Endothelial cell of umbilical vein (primary cell): ENCODE data around the gene MAP4K4. TPM values are rescaled to one million over a fixed set of nuclear protein-coding genes. Genes with fewer than 3 reads are reported as not detected.

Experiments used
- BruUV-seq: library from RNA; stranded (reverse); fragments of 400-500 nt; replicated peaks from 2 replicates; lab custom pipeline; 2021; lab: Mats Ljungman, UMichigan
- CTCF ChIA-PET: fragments of 300-600, 350-600 bp; sonication (Branson Sonifier 250); formaldehyde crosslinking; loops from one replicate; lab custom pipeline; 2021; ENCODE audit warnings: antibody characterized with exemption, inconsistent platforms; lab: Charles Lee
- POLR2A ChIA-PET: fragments of 300-600, 350-600 bp; sonication (Branson Sonifier 250); formaldehyde crosslinking; loops from one replicate; lab custom pipeline; 2021; ENCODE audit warnings: antibody characterized with exemption, inconsistent platforms; lab: Charles Lee
- DNase-seq: peaks from one replicate; pipeline ENCODE4 v3.0.0-alpha.2; 2011; ENCODE audit warnings: low read depth, low spot score
- FAIRE-seq: peaks from 2 replicates; lab custom pipeline; 2011; peaks lifted over from hg19 to GRCh38; lab: Jason Lieb, UNC
- H2AFZ ChIP-seq: 2 replicates; pipeline ENCODE4 v1.6.0; 2012; ENCODE audit warnings: low read depth, low read length, control low read depth, inconsistent platforms
- H3K27ac ChIP-seq: 2 replicates; pipeline ENCODE4 v1.5.1; 2011; ENCODE audit warnings: low read depth, mild to moderate bottlenecking, control low read depth, low read length, moderate library complexity; ENCODE audit not compliant: insufficient read depth
- H3K27me3 ChIP-seq, 2 experiments: 2 replicates each; pipeline versions ENCODE4 v1.6.0 to v1.6.1; 2011; ENCODE audit warnings: low read length in 2 of 2, mixed read lengths in 1 of 2; ENCODE audit not compliant: control insufficient read depth in 2 of 2, insufficient read depth in 2 of 2
- H3K36me3 ChIP-seq, 2 experiments: 2 replicates in 1 of 2; 3 replicates in 1 of 2; pipeline ENCODE4 v1.5.1; 2011; ENCODE audit warnings: low read length in 2 of 2, mild to moderate bottlenecking in 1 of 2, moderate library complexity in 1 of 2; ENCODE audit not compliant: control insufficient read depth in 2 of 2, insufficient read depth in 2 of 2; ENCODE audit errors: extremely low read depth in 1 of 2
- H3K4me1 ChIP-seq: 3 replicates; pipeline ENCODE4 v1.5.1; 2011; ENCODE audit warnings: mild to moderate bottlenecking, low read length; ENCODE audit not compliant: control insufficient read depth, insufficient read depth; ENCODE audit errors: extremely low read depth
- H3K4me2 ChIP-seq: 2 replicates; pipeline ENCODE4 v1.6.1; 2011; ENCODE audit warnings: low read length, control low read depth, mixed read lengths; ENCODE audit not compliant: insufficient read depth
- H3K4me3 ChIP-seq, 3 experiments: fragments of 200-600 bp in 1 of 3; sonication (generic), shearing (Covaris generic) in 1 of 3; replicated peaks in 1 of 3; 2 replicates each; pipeline ENCODE4 v1.5.1; 2011 to 2016; ENCODE audit warnings: control low read depth in 3 of 3, low read length in 3 of 3, mild to moderate bottlenecking in 2 of 3, inconsistent platforms in 1 of 3, low read depth in 1 of 3, moderate library complexity in 1 of 3; ENCODE audit not compliant: insufficient read depth in 1 of 3
- H3K79me2 ChIP-seq: 2 replicates; pipeline ENCODE4 v1.6.0; 2012; ENCODE audit warnings: low read length, inconsistent platforms; ENCODE audit not compliant: control insufficient read depth, insufficient read depth
- H3K9ac ChIP-seq: replicated peaks from 2 replicates; pipeline ENCODE3; 2011; ENCODE audit warnings: low read length, control low read depth; ENCODE audit not compliant: insufficient read depth; ENCODE audit errors: extremely low read depth
- H3K9me1 ChIP-seq: replicated peaks from 3 replicates; pipeline ENCODE4 v1.6.0; 2011; ENCODE audit warnings: mild to moderate bottlenecking, low read length; ENCODE audit not compliant: control insufficient read depth, insufficient read depth; ENCODE audit errors: extremely low read depth
- H3K9me3 ChIP-seq: replicated peaks from 2 replicates; pipeline ENCODE4 v1.5.1; 2012; ENCODE audit warnings: low read length, inconsistent platforms; ENCODE audit not compliant: control insufficient read depth, insufficient read depth
- H4K20me1 ChIP-seq: replicated peaks from 2 replicates; pipeline ENCODE3; 2011; ENCODE audit warnings: mild to moderate bottlenecking, low read length; ENCODE audit not compliant: control insufficient read depth, insufficient read depth; ENCODE audit errors: extremely low read depth
- EZH2 ChIP-seq: IDR thresholded peaks from 2 replicates; pipeline ENCODE4 v1.6.1; 2012; ENCODE audit warnings: borderline replicate concordance, low read depth, mild to moderate bottlenecking, moderate library complexity, low read length, inconsistent platforms; ENCODE audit not compliant: severe bottlenecking
- FOS ChIP-seq: IDR thresholded peaks from 2 replicates; pipeline ENCODE4 v1.6.1; 2011; ENCODE audit warnings: mild to moderate bottlenecking, low read length, moderate library complexity, borderline replicate concordance; ENCODE audit not compliant: insufficient read depth
- GATA2 ChIP-seq: IDR thresholded peaks from 2 replicates; pipeline ENCODE4 v1.7.0; 2011; ENCODE audit warnings: low read depth, mild to moderate bottlenecking, moderate library complexity, mixed read lengths, low read length; ENCODE audit not compliant: insufficient read length, insufficient read depth
- JUN ChIP-seq: IDR thresholded peaks from 2 replicates; pipeline ENCODE4 v1.6.1; 2011; ENCODE audit warnings: borderline replicate concordance, low read depth; ENCODE audit not compliant: insufficient read length, insufficient read depth
- MAX ChIP-seq: IDR thresholded peaks from 2 replicates; pipeline ENCODE4 v1.6.1; 2011; ENCODE audit not compliant: insufficient read depth, insufficient read length
- MYC ChIP-seq: IDR thresholded peaks from one replicate; pipeline ENCODE4 v1.6.1; 2011; ENCODE audit warnings: mild to moderate bottlenecking, low read depth, low read length
- POLR2A ChIP-seq: IDR thresholded peaks from 2 replicates; pipeline ENCODE4 v1.6.1; 2012; ENCODE audit warnings: low read depth, mild to moderate bottlenecking, control low read depth, low read length
- POLR2AphosphoS5 ChIP-seq: IDR thresholded peaks from 2 replicates; pipeline ENCODE4 v1.6.1; 2012; ENCODE audit warnings: low read depth, mild to moderate bottlenecking, control low read depth, low read length, moderate library complexity; ENCODE audit not compliant: insufficient read depth
- dilution Hi-C: fragments of 300-500 bp; cut with MboI; formaldehyde crosslinking; loops from one replicate; pipeline ENCODE4 v1.15.0; 2019; ENCODE audit warnings: low sequenced_read_pairs; ENCODE audit not compliant: extremely low pct_ligation_motif_present
- intact Hi-C: fragments of 100-400 bp; cut with micrococcal nuclease; formaldehyde crosslinking; loops from one replicate; pipeline ENCODE4 v1.10.0; 2022
- polyA plus RNA-seq, 4 experiments: library from polyadenylated mRNA; depleted of rRNA in 3 of 4; stranded (reverse) in 3 of 4; unstranded in 1 of 4; fragments of >200 nt; gene quantifications; 2 replicates each; pipeline versions ENCODE4 v1.2.1 to v1.2.3, GENCODE V29; 2011 to 2012; ENCODE audit warnings: missing spikeins in 1 of 4
- total RNA-seq: library from RNA; stranded (reverse); gene quantifications from 2 replicates; pipeline ENCODE4 v1.2.3, GENCODE V29; 2021
- TF ChIP-seq, protein P1 (sequence below), 2 donors: IDR thresholded peaks; 1 replicate in 1 of 2; 2 replicates in 1 of 2; pipeline ENCODE4 v1.5.1; 2011; ENCODE audit warnings: low read length in 2 of 2, mild to moderate bottlenecking in 2 of 2, moderate library complexity in 2 of 2, control low read depth in 1 of 2, inconsistent platforms in 1 of 2, low read depth in 1 of 2; ENCODE audit not compliant: insufficient read depth in 1 of 2; ENCODE audit errors: extremely low read depth in 1 of 2

The MAP4K4 gene
- total and polyA plus RNA-seq, 2 donors (not counting 3 experiments of a cell fraction or from before 2014, with no cell fraction given), result 79.4 to 269 TPM

DNA sequence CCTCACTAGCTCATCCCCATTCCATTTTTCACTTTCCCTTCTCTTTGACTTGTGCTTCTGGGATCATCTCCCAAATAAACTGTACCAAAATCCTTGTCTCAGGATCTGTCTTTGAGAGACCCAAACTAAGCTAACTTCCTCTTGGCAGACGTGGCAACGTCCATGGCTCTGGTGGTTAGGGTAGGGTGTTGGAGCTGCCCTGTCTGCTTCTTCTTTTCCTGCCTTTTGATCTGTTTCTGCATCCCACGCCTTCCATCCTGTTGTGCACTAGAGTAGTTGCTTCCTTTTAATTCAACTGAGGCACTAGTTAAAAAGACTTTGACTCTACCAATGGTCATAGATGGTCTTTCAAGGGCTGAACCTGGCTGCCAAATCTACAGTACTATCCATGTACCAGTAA is 5.5 kb upstream of the MAP4K4 start:
- BruUV-seq, result no TSS peak
- no peak for DNase-seq
- Histone ChIP-seq H3K9ac (no peak overlapping the region), H4K20me1 (no peaks in the 10 kb centered on the region), H3K9me1 (no peaks in the 10 kb centered on the region), H3K4me1 (peaks cover 6% of the 10 kb centered on the region), H2AFZ (no peak overlapping the region), H3K4me3 (no peak overlapping the region), H3K4me2 (no peak overlapping the region), H3K27me3 (peaks cover 0 to 2% of the 10 kb centered on the region in 2 experiments), H3K9me3 (no peaks in the 10 kb centered on the region), H3K36me3 (no peaks in the 10 kb centered on the region), H3K27ac (no peak overlapping the region), H3K79me2 (no peaks in the 10 kb centered on the region)
- ChIA-PET CTCF (interaction anchor here (1.0 to 1.2 kb wide), 3 partner anchors 83 to 350 kb away, joined by 3 to 4 read pairs (median 3); no protein-coding TSS in a partner anchor), POLR2A (interaction anchor here (1.0 kb wide), 1 partner anchor 20 kb away, joined by 4 read pairs; no protein-coding TSS in a partner anchor)
- FAIRE-seq, result no peak
- intact Hi-C loops, result loop anchor here (10.0 kb wide), 1 partner anchor 137 kb away; no protein-coding TSS in a partner anchor
- dilution Hi-C loops, result no loop called here
- TF ChIP-seq, protein P1, sequence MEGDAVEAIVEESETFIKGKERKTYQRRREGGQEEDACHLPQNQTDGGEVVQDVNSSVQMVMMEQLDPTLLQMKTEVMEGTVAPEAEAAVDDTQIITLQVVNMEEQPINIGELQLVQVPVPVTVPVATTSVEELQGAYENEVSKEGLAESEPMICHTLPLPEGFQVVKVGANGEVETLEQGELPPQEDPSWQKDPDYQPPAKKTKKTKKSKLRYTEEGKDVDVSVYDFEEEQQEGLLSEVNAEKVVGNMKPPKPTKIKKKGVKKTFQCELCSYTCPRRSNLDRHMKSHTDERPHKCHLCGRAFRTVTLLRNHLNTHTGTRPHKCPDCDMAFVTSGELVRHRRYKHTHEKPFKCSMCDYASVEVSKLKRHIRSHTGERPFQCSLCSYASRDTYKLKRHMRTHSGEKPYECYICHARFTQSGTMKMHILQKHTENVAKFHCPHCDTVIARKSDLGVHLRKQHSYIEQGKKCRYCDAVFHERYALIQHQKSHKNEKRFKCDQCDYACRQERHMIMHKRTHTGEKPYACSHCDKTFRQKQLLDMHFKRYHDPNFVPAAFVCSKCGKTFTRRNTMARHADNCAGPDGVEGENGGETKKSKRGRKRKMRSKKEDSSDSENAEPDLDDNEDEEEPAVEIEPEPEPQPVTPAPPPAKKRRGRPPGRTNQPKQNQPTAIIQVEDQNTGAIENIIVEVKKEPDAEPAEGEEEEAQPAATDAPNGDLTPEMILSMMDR (IDR thresholded peaks at IDR 0.05; ENCODE audit: extremely low read depth in 1 of 2, insufficient read depth in 1 of 2, low read depth in 1 of 2, low read length in 2 of 2), result no peak
- TF ChIP-seq POLR2A (no peak), EZH2 (no peak), MYC (no peak), FOS (no peak), POLR2AphosphoS5 (no peak), GATA2 (no peak), MAX (no peak), JUN (no peak)
